Liver (tissue), 9 donors: ENCODE results near the gene ZNF793. TPM values are rescaled to one million over a fixed set of nuclear protein-coding genes. Genes with fewer than 3 reads are reported as not detected.

Experiments used
- DNase-seq: peaks from one replicate; pipeline ENCODE4 v3.0.0-alpha.2; 2017; ENCODE audit warnings: low spot score
- H3K27ac ChIP-seq, 2 donors: one replicate each; pipeline ENCODE4 v1.7.0; 2013; ENCODE audit warnings: inconsistent platforms in 2 of 2, low read length in 2 of 2, control low read depth in 1 of 2, low read depth in 1 of 2, mild to moderate bottlenecking in 1 of 2
- H3K27me3 ChIP-seq, 4 donors: one replicate each; pipeline versions ENCODE4 v1.6.1 to v1.7.0; 2013; ENCODE audit warnings: low read length in 3 of 4, inconsistent platforms in 1 of 4, mild to moderate bottlenecking in 1 of 4, moderate library complexity in 1 of 4; ENCODE audit not compliant: control insufficient read depth in 4 of 4, insufficient read depth in 4 of 4
- H3K36me3 ChIP-seq, 4 donors: one replicate each; pipeline versions ENCODE4 v1.6.1 to v1.7.0; 2013; ENCODE audit warnings: low read length in 3 of 4, mild to moderate bottlenecking in 3 of 4, low read depth in 1 of 4, moderate library complexity in 1 of 4; ENCODE audit not compliant: control insufficient read depth in 4 of 4, insufficient read depth in 3 of 4
- H3K4me1 ChIP-seq, 4 donors: one replicate each; pipeline versions ENCODE4 v1.6.1 to v1.7.0; 2013; ENCODE audit warnings: low read length in 3 of 4, mild to moderate bottlenecking in 3 of 4, moderate library complexity in 1 of 4; ENCODE audit not compliant: control insufficient read depth in 4 of 4, insufficient read depth in 4 of 4
- H3K4me3 ChIP-seq, 3 donors: one replicate each; pipeline versions ENCODE4 v1.6.1 to v1.7.0; 2013; ENCODE audit warnings: low read length in 3 of 3, control low read depth in 1 of 3, low read depth in 1 of 3, mild to moderate bottlenecking in 1 of 3
- H3K9ac ChIP-seq, 2 donors: one replicate each; pipeline ENCODE4 v1.7.0; 2013; ENCODE audit warnings: low read length in 2 of 2, mild to moderate bottlenecking in 2 of 2, moderate library complexity in 2 of 2, control low read depth in 1 of 2, low read depth in 1 of 2
- H3K9me3 ChIP-seq, 4 donors: one replicate each; pipeline versions ENCODE4 v1.6.1 to v1.7.0; 2013; ENCODE audit warnings: low read length in 3 of 4; ENCODE audit not compliant: control insufficient read depth in 4 of 4
- EGR1 ChIP-seq, 2 donors: IDR thresholded peaks; 2 replicates each; pipeline ENCODE4 v1.6.1; 2016 to 2018; ENCODE audit warnings: antibody characterized with exemption in 2 of 2, low read depth in 2 of 2
- FOXA2 ChIP-seq: IDR thresholded peaks from 2 replicates; pipeline ENCODE4 v1.6.1; 2016; ENCODE audit warnings: antibody characterized with exemption
- GABPA ChIP-seq, 2 donors: IDR thresholded peaks in 1 of 2; conservative IDR thresholded peaks in 1 of 2; 2 replicates each; pipeline ENCODE4 v1.6.1; 2016; ENCODE audit warnings: antibody characterized with exemption in 2 of 2, mild to moderate bottlenecking in 1 of 2, moderate library complexity in 1 of 2
- HNF4A ChIP-seq, 2 donors: conservative IDR thresholded peaks; 2 replicates each; pipeline ENCODE4 v1.6.1; 2016; ENCODE audit warnings: antibody characterized with exemption in 2 of 2, mild to moderate bottlenecking in 2 of 2
- HNF4G ChIP-seq: IDR thresholded peaks from 2 replicates; pipeline ENCODE4 v1.6.1; 2016; ENCODE audit warnings: antibody characterized with exemption
- JUND ChIP-seq, 2 donors: IDR thresholded peaks; 2 replicates each; pipeline ENCODE4 v1.6.1; 2016; ENCODE audit warnings: antibody characterized with exemption in 2 of 2
- MAX ChIP-seq: IDR thresholded peaks from 2 replicates; pipeline ENCODE4 v1.6.1; 2016; ENCODE audit warnings: antibody characterized with exemption
- NR2F2 ChIP-seq: IDR thresholded peaks from 2 replicates; pipeline ENCODE4 v1.6.1; 2016; ENCODE audit warnings: antibody characterized with exemption
- RAD21 ChIP-seq, 2 donors: IDR thresholded peaks; 2 replicates each; pipeline ENCODE4 v1.6.1; 2016; ENCODE audit warnings: antibody characterized with exemption in 2 of 2, mild to moderate bottlenecking in 2 of 2
- REST ChIP-seq: IDR thresholded peaks from 2 replicates; pipeline ENCODE4 v1.6.1; 2016; ENCODE audit warnings: antibody characterized with exemption, mild to moderate bottlenecking
- RXRA ChIP-seq, 2 donors: IDR thresholded peaks; 2 replicates each; pipeline ENCODE4 v1.6.1; 2017 to 2018; ENCODE audit warnings: antibody characterized with exemption in 2 of 2, mild to moderate bottlenecking in 1 of 2
- SP1 ChIP-seq: IDR thresholded peaks from 2 replicates; pipeline ENCODE4 v1.6.1; 2018; ENCODE audit warnings: antibody characterized with exemption, mild to moderate bottlenecking
- TAF1 ChIP-seq: conservative IDR thresholded peaks from 2 replicates; pipeline ENCODE4 v1.6.1; 2016; ENCODE audit warnings: antibody characterized with exemption, mild to moderate bottlenecking
- YY1 ChIP-seq: IDR thresholded peaks from 2 replicates; pipeline ENCODE4 v1.6.1; 2016; ENCODE audit warnings: antibody characterized with exemption, mild to moderate bottlenecking
- ZBTB33 ChIP-seq: IDR thresholded peaks from 2 replicates; pipeline ENCODE4 v1.6.1; 2016; ENCODE audit warnings: antibody characterized with exemption
- WGBS: extraction: QIAGEN DNeasy Blood & Tissue Kit; methylation state at CpG from one replicate; pipeline ENCODE4 v1.1.7; 2013; 5-methylcytosine and 5-hydroxymethylcytosine counted together
- polyA plus RNA-seq, 2 donors: library from polyadenylated mRNA; stranded (reverse) in 1 of 2; unstranded in 1 of 2; fragments of 200-250 nt in 1 of 2; fragments of >200 nt in 1 of 2; fragmentation: Nextera tagmentation in 1 of 2; extraction: Ambion mirVana in 1 of 2; gene quantifications; one replicate each; pipeline versions ENCODE4 v1.2.1 to v1.2.3, GENCODE V29; 2013 to 2015
- total RNA-seq, 2 donors: library from RNA; depleted of rRNA; stranded (reverse); fragments of >200 nt; gene quantifications; one replicate each; pipeline ENCODE4 v1.2.3, GENCODE V29; 2014
- TF ChIP-seq, protein P1 (sequence below): fragments of 150-350 bp; IDR thresholded peaks from 2 replicates; pipeline ENCODE4 v1.5.1; 2017; ENCODE audit warnings: improper control_type of control experiment, low read depth, low read length; ENCODE audit not compliant: missing input control
- TF ChIP-seq, protein P2 (sequence below): IDR thresholded peaks from 2 replicates; pipeline ENCODE4 v1.6.1; 2016; ENCODE audit warnings: antibody characterized with exemption
- donor health status: healthy.
- donor health status: healthy.
- donor health status: healthy.
- donor health status: healthy.
- donor health status: healthy.

The ZNF793 gene
- total and polyA plus RNA-seq, 4 donors, result 0.15 to 0.93 (median 0.51) TPM

DNA sequence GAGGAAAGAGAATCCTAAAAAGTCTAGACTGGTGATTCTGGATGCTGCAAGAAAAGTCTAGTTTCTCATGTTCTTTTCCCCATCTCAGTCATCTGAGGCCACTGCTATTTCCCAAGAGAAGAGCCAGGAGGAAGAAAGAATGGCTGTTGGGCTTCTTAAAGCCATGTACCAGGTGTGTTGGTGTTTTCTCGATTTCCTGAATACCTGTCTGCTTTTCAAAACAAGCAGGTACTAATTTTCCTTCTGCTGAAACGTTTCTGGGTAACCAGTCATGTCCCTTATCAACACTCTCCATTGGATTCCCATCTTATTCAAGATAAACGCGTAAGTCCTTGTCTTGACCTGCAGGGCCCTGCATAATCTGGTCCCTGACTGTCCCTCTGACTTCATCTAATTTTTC lies 36.5 kb upstream of the ZNF793 start:
- H3K4me3 ChIP-seq, result peak overlapping the region in 2 of 3 donors; percentile 64 to 65
- TF ChIP-seq NR2F2 (no peak), RAD21 (IDR thresholded peaks at IDR 0.05) (no peak), JUND (IDR thresholded peaks at IDR 0.05) (no peak), ZBTB33 (no peak), RXRA (IDR thresholded peaks at IDR 0.05) (no peak), YY1 (no peak), SP1 (no peak), MAX (no peak), REST (no peak), FOXA2 (no peak), GABPA (IDR thresholded peaks at IDR 0.05 in 1 of 2, conservative IDR thresholded peaks at IDR 0.05 in 1 of 2) (no peak), TAF1 (no peak), HNF4G (no peak)
- TF ChIP-seq, protein P1, sequence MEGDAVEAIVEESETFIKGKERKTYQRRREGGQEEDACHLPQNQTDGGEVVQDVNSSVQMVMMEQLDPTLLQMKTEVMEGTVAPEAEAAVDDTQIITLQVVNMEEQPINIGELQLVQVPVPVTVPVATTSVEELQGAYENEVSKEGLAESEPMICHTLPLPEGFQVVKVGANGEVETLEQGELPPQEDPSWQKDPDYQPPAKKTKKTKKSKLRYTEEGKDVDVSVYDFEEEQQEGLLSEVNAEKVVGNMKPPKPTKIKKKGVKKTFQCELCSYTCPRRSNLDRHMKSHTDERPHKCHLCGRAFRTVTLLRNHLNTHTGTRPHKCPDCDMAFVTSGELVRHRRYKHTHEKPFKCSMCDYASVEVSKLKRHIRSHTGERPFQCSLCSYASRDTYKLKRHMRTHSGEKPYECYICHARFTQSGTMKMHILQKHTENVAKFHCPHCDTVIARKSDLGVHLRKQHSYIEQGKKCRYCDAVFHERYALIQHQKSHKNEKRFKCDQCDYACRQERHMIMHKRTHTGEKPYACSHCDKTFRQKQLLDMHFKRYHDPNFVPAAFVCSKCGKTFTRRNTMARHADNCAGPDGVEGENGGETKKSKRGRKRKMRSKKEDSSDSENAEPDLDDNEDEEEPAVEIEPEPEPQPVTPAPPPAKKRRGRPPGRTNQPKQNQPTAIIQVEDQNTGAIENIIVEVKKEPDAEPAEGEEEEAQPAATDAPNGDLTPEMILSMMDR, result no peak
- TF ChIP-seq, protein P2, sequence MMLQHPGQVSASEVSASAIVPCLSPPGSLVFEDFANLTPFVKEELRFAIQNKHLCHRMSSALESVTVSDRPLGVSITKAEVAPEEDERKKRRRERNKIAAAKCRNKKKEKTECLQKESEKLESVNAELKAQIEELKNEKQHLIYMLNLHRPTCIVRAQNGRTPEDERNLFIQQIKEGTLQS, result no peak
- WGBS, result 81% methylated on average over 4 of the region's 4 CpGs
- H3K36me3 ChIP-seq, result peaks cover 0 to 20% (median 8%) of the 10 kb centered on the region in 4 donors
- H3K9ac ChIP-seq, result no peak overlapping the region
- H3K27ac ChIP-seq, result no peak overlapping the region
- H3K4me1 ChIP-seq, result peaks cover 0 to 25% (median 13%) of the 10 kb centered on the region in 4 donors
- DNase-seq, result no peak
- H3K9me3 ChIP-seq, result peaks cover 0 to 23% (median 17%) of the 10 kb centered on the region in 4 donors
- H3K27me3 ChIP-seq, result no peaks in the 10 kb centered on the region

- Histone ChIP-seq H3K4me3 (peak overlapping the region in 1 of 3 donors; percentile 11), H3K9ac (no peak overlapping the region), H3K27ac (no peak overlapping the region), H3K9me3 (peaks cover 9 to 40% (median 32%) of the 10 kb centered on the region in 4 donors), H3K36me3 (peaks cover 7 to 37% (median 24%) of the 10 kb centered on the region in 4 donors), H3K4me1 (peaks cover 0 to 20% (median 10%) of the 10 kb centered on the region in 4 donors), H3K27me3 (no peaks in the 10 kb centered on the region)
- no peak for DNase-seq
- 98% methylated on average over 9 of the region's 9 CpGs for WGBS
- TF ChIP-seq REST (no peak), TAF1 (no peak), HNF4A (conservative IDR thresholded peaks at IDR 0.05) (no peak), GABPA (IDR thresholded peaks at IDR 0.05 in 1 of 2, conservative IDR thresholded peaks at IDR 0.05 in 1 of 2) (no peak), FOXA2 (no peak), MAX (no peak), HNF4G (no peak), NR2F2 (no peak), EGR1 (IDR thresholded peaks at IDR 0.05; ENCODE audit: low read depth in 2 of 2) (no peak), ZBTB33 (no peak)
- TF ChIP-seq, protein P2, result no peak
These were observed 34.6 kb upstream of the ZNF793 start for GRCh38 chr19:37472165-37472564.
